ENCODE results near the gene SLAMF1. TPM values are rescaled to one million over a fixed set of nuclear protein-coding genes. Genes with fewer than 3 reads are reported as not detected.

Gene SLAMF1
- total RNA-seq, 2 donors from 2014 or later = 1.8 to 2.3 TPM

DNA sequence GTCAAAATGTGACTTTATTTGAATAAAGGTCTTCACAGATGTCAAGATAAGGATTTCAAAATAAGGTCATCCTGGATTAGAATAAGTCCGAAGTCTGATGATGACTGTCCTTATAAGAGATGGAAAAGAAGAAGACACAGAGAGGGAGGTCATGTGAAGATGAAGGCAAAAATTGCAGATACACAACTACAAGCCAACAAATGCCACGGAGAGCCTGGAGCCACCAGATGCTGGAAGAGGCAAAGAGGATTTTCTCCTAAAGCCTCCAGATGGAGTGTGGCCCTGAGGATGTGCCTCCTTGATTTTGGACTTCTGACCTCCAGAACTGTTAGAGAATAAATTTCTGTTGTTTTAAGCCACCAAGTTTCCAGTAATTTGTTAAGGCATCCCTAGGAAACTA lies 31.2 kb downstream of the SLAMF1 start:
- Histone ChIP-seq H3K27me3 (replicated peaks; ENCODE audit: insufficient read depth) (no peaks in the 10 kb centered on the region), H3K4me3 (no peak overlapping the region), H3K4me1 (ENCODE audit: control insufficient read depth in 1 of 2, low read depth in 2 of 2) (no peaks in the 10 kb centered on the region), H3K36me3 (no peaks in the 10 kb centered on the region), H3K9me3 (no peaks in the 10 kb centered on the region), H3K27ac (no peak overlapping the region)
- no peak for DNase-seq (ENCODE audit: low spot score)
- no peak for TF ChIP-seq CTCF (IDR thresholded peaks at IDR 0.05)
- ATAC-seq (ENCODE audit: insufficient number of reproducible peaks, low FRiP score, low read depth) = no peak

- no peak overlapping the region for H3K4me3 ChIP-seq
- H3K9me3 ChIP-seq = no peaks in the 10 kb centered on the region
- DNase-seq (ENCODE audit: low spot score) (no peak), ATAC-seq (ENCODE audit: insufficient number of reproducible peaks, low FRiP score, low read depth) (no peak)
- TF ChIP-seq CTCF (IDR thresholded peaks at IDR 0.05) = no peak
- H3K36me3 ChIP-seq = no peaks in the 10 kb centered on the region
- no peaks in the 10 kb centered on the region for H3K4me1 ChIP-seq (ENCODE audit: control insufficient read depth in 1 of 2, low read depth in 2 of 2)
- no peak overlapping the region for H3K27ac ChIP-seq
- no peaks in the 10 kb centered on the region for H3K27me3 ChIP-seq (replicated peaks; ENCODE audit: insufficient read depth)
Measured at GRCh38 chr1:160614410-160614809, 32.4 kb downstream of the SLAMF1 start.

- H3K36me3 ChIP-seq = no peaks in the 10 kb centered on the region
- TF ChIP-seq CTCF (IDR thresholded peaks at IDR 0.05) = no peak
- no peaks in the 10 kb centered on the region for H3K9me3 ChIP-seq
- no peak overlapping the region for H3K4me3 ChIP-seq
- no peaks in the 10 kb centered on the region for H3K4me1 ChIP-seq (ENCODE audit: control insufficient read depth in 1 of 2, low read depth in 2 of 2)
- ATAC-seq (ENCODE audit: insufficient number of reproducible peaks, low FRiP score, low read depth) (no peak), DNase-seq (ENCODE audit: low spot score) (no peak)
- H3K27ac ChIP-seq = no peak overlapping the region
- H3K27me3 ChIP-seq (replicated peaks; ENCODE audit: insufficient read depth) = no peaks in the 10 kb centered on the region
Measured at GRCh38 chr1:160612613-160613218, 34.1 kb downstream of the SLAMF1 start.

GRCh38 chr1:160610569-160611242 lies 36.1 kb downstream of the SLAMF1 start:
- Histone ChIP-seq H3K9me3 (no peaks in the 10 kb centered on the region), H3K4me3 (no peak overlapping the region), H3K27ac (no peak overlapping the region), H3K4me1 (ENCODE audit: control insufficient read depth in 1 of 2, low read depth in 2 of 2) (no peaks in the 10 kb centered on the region), H3K27me3 (replicated peaks; ENCODE audit: insufficient read depth) (no peaks in the 10 kb centered on the region), H3K36me3 (no peaks in the 10 kb centered on the region)
- ATAC-seq (ENCODE audit: insufficient number of reproducible peaks, low FRiP score, low read depth) (no peak), DNase-seq (ENCODE audit: low spot score) (no peak)
- no peak for TF ChIP-seq CTCF (IDR thresholded peaks at IDR 0.05)

DNA sequence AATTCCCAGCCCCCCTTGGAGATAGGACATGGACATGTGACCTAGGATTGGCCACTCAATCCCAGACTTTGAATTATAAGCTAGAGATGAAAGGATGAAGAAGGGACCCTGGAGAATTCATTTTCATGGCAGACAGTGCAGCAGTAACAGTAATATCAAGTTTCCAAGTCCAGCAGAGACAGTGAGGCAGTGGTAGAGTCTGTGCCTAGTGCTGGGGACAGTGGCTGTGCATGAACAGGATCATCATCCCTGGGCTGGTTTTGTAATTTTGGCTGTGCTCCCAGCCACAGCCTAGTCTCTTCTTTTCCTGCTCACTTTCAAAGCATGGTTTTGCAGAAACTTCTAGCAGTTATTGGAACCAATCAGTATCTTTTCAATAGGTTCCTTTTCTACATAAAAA lies 37.9 kb downstream of the SLAMF1 start:
- DNase-seq (ENCODE audit: low spot score) (no peak), ATAC-seq (ENCODE audit: insufficient number of reproducible peaks, low FRiP score, low read depth) (no peak)
- no peak overlapping the region for H3K27ac ChIP-seq
- H3K4me3 ChIP-seq = no peak overlapping the region
- no peak for TF ChIP-seq CTCF (IDR thresholded peaks at IDR 0.05)
- H3K27me3 ChIP-seq (replicated peaks; ENCODE audit: insufficient read depth) = no peaks in the 10 kb centered on the region
- H3K4me1 ChIP-seq (ENCODE audit: control insufficient read depth in 1 of 2, low read depth in 2 of 2) = no peaks in the 10 kb centered on the region
- H3K36me3 ChIP-seq = no peaks in the 10 kb centered on the region
- no peaks in the 10 kb centered on the region for H3K9me3 ChIP-seq

Data from thoracic aorta (tissue), 2 donors.